ENCODE data around the gene DDX17. TPM values are rescaled to one million over a fixed set of nuclear protein-coding genes. Genes with fewer than 3 reads are reported as not detected.
A peak's percentile ranks its signal among the peaks of the same experiment; 100 is the strongest.

DDX17 gene
- total and polyA plus RNA-seq, 2 of the 8 experiments (the other 6 are each of a cell fraction or from before 2014, with no cell fraction given): 437 to 441 TPM

DNA sequence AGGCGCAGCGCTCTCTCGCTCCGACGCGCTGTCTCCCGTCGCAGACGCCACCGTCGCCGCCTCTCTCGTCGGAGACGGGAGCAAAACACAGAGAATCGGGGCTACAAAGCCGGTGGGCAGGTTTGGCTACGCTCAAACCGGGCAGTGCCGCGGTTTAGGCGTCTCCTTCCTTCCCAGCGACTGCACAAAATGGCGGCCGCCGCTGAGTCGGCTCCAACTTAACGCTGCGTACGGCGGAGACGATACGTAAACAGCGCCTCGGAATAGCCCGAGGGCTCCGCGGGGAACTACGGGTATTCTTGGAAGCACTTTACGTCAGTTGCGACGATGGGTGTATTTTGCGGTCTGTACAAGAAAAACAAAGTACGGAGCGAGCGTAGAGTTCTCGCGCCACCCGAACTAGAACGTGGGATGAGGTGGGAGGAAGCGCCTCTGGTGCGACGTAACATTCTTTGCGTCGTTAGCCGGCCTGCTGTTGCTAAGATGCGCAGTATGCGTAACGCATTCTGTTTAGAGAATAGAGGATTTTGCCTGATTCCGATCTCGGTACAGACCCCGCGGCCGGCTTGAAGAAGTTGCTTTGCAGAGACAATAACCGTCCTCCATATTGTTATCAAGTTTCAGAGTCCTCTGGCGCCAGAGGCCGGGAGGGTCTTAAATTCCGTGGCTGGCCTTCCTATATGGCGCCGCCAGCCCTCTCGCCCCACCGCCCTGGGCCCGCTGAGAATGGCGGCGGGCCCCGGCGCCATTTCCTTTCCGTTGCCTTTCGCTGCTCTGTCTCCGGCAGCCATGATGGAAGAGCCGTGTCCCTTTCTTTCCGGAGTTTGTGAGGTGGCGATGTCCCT lies at the start of gene DDX17 (continued):
- TF ChIP-seq MAX (IDR thresholded peaks at IDR 0.05) (peak; percentile 20; the same call in 1 of the 2 replicates), E2F6 (IDR thresholded peaks at IDR 0.05) (peak; percentile 10; the same call in 1 of the 2 replicates), SP4 (IDR thresholded peaks at IDR 0.05; ENCODE audit: low read length) (peak; percentile 98), CREB1 (IDR thresholded peaks at IDR 0.05) (peak; percentile 62; the same call in 1 of the 2 replicates), BACH1 (IDR thresholded peaks at IDR 0.05; ENCODE audit: low read length) (no peak), GTF2F1 (IDR thresholded peaks at IDR 0.05; ENCODE audit: borderline replicate concordance, low read depth, low read length) (0 out of 2 replicates have a peak, but pooled peaks have one; percentile 53), SIN3A (conservative IDR thresholded peaks at IDR 0.05 in 1 of 2, IDR thresholded peaks at IDR 0.05 in 1 of 2; ENCODE audit: low read depth in 1 of 2, low read length in 2 of 2) (0 out of 4 replicates have a peak, but pooled peaks of 1 of the 2 experiments have one; percentile 46), RBBP5 (IDR thresholded peaks at IDR 0.05; ENCODE audit: borderline replicate concordance, low read depth, low read length) (0 out of 2 replicates have a peak, but pooled peaks have one; percentile 8), SP2 (IDR thresholded peaks at IDR 0.05; ENCODE audit: low read length) (no peak), EZH2 (IDR thresholded peaks at IDR 0.05; ENCODE audit: low read depth, low read length, severe bottlenecking) (no peak), HDAC6 (IDR thresholded peaks at IDR 0.05; ENCODE audit: low read depth, low read length) (no peak), POLR2A (IDR thresholded peaks at IDR 0.05; ENCODE audit: control extremely low read depth in 1 of 2, low read depth in 2 of 2, low read length in 2 of 2) (peak; percentile 81 to 92), FOSL1 (IDR thresholded peaks at IDR 0.05; ENCODE audit: insufficient read depth, low read depth, low read length) (peak; percentile 91), ZNF274 (IDR thresholded peaks at IDR 0.05; ENCODE audit: borderline replicate concordance, extremely low read depth, low read length) (no peak)
